HEK293 (cell line): ENCODE data around the gene PPRC1.

Experiments
- CTCF ChIA-PET: fragments of 350-600 bp; formaldehyde crosslinking; extraction: SDS; loops from one replicate; lab custom pipeline; 2021; ENCODE audit warnings: antibody characterized with exemption; lab: Yijun Ruan, JAX
- POLR2A ChIA-PET: fragments of 300-600 bp; formaldehyde crosslinking; extraction: SDS; loops from one replicate; lab custom pipeline; 2020; ENCODE audit warnings: antibody characterized with exemption, inconsistent platforms; lab: Yijun Ruan, JAX
- H3K27ac ChIP-seq: fragments of 200-500 bp; sonication (Bioruptor generic); 2 replicates; pipeline ENCODE4 v1.5.1; 2014; ENCODE audit warnings: low read depth, low read length, control low read depth, inconsistent platforms; ENCODE audit errors: extremely low read depth
- H3K36me3 ChIP-seq, 2 experiments: fragments of 200-500 bp in 1 of 2; sonication (Bioruptor generic) in 1 of 2; 1 replicate in 1 of 2; 2 replicates in 1 of 2; pipeline ENCODE4 v1.5.1; 2014 to 2017; ENCODE audit warnings: inconsistent platforms in 2 of 2, low read length in 2 of 2; ENCODE audit not compliant: control insufficient read depth in 2 of 2, insufficient read depth in 1 of 2
- H3K4me1 ChIP-seq: fragments of 200-500 bp; sonication (Bioruptor generic); 2 replicates; pipeline ENCODE4 v1.5.1; 2014; ENCODE audit warnings: mild to moderate bottlenecking, low read length, inconsistent platforms; ENCODE audit not compliant: control insufficient read depth, insufficient read depth
- H3K4me3 ChIP-seq: 2 replicates; pipeline ENCODE4 v1.5.1; 2011; ENCODE audit warnings: low read depth, mild to moderate bottlenecking, control low read depth, low read length, moderate library complexity
- H3K9me3 ChIP-seq: fragments of 200-500 bp; sonication (Bioruptor generic); 2 replicates; pipeline ENCODE4 v1.5.1; 2014; ENCODE audit warnings: low read depth, low read length, inconsistent platforms; ENCODE audit not compliant: control insufficient read depth, insufficient read depth
- CTCF ChIP-seq: fragments of 450-650 bp; formaldehyde crosslinking; IDR thresholded peaks from 2 replicates; pipeline ENCODE4 v1.5.1; 2016; ENCODE audit warnings: missing biosample characterization, missing genetic modification characterization
- GLIS1 ChIP-seq: fragments of 450-650 bp; formaldehyde crosslinking; IDR thresholded peaks from 2 replicates; pipeline ENCODE4 v1.5.1; 2016; ENCODE audit warnings: missing biosample characterization, missing genetic modification characterization
- SCRT1 ChIP-seq: fragments of 450-650 bp; formaldehyde crosslinking; IDR thresholded peaks from 2 replicates; pipeline ENCODE4 v1.5.1; 2016; ENCODE audit warnings: missing biosample characterization, missing genetic modification characterization, borderline replicate concordance
- SCRT2 ChIP-seq: fragments of 450-650 bp; formaldehyde crosslinking; IDR thresholded peaks from 2 replicates; pipeline ENCODE4 v1.5.1; 2016; ENCODE audit warnings: missing biosample characterization, missing genetic modification characterization
- ZFP41 ChIP-seq: fragments of 450-650 bp; formaldehyde crosslinking; IDR thresholded peaks from 2 replicates; pipeline ENCODE4 v1.5.1; 2016; ENCODE audit warnings: missing biosample characterization, missing genetic modification characterization, borderline replicate concordance
- ZIC2 ChIP-seq: fragments of 450-650 bp; formaldehyde crosslinking; IDR thresholded peaks from 2 replicates; pipeline ENCODE4 v1.5.1; 2016; ENCODE audit warnings: missing biosample characterization, missing genetic modification characterization
- ZNF292 ChIP-seq: fragments of 450-650 bp; formaldehyde crosslinking; IDR thresholded peaks from 2 replicates; pipeline ENCODE4 v1.5.1; 2016; ENCODE audit warnings: low read depth, missing biosample characterization, missing genetic modification characterization, borderline replicate concordance
- ZNF302 ChIP-seq: fragments of 450-650 bp; formaldehyde crosslinking; IDR thresholded peaks from 2 replicates; pipeline ENCODE4 v1.5.1; 2016; ENCODE audit warnings: missing biosample characterization, missing genetic modification characterization, low read depth
- ZNF335 ChIP-seq: fragments of 450-650 bp; formaldehyde crosslinking; conservative IDR thresholded peaks from 2 replicates; pipeline ENCODE4 v1.5.1; 2016; ENCODE audit warnings: missing biosample characterization, missing genetic modification characterization
- ZNF341 ChIP-seq: fragments of 450-650 bp; formaldehyde crosslinking; IDR thresholded peaks from 2 replicates; pipeline ENCODE4; 2016; ENCODE audit warnings: low read depth, missing biosample characterization, missing genetic modification characterization
- ZNF426 ChIP-seq: fragments of 450-650 bp; formaldehyde crosslinking; IDR thresholded peaks from 2 replicates; pipeline ENCODE4 v1.5.1; 2017; ENCODE audit warnings: missing biosample characterization, missing genetic modification characterization, mild to moderate bottlenecking, inconsistent platforms, moderate library complexity
- ZNF510 ChIP-seq: fragments of 450-650 bp; formaldehyde crosslinking; IDR thresholded peaks from 2 replicates; pipeline ENCODE4 v1.5.1; 2018; ENCODE audit warnings: mild to moderate bottlenecking, missing genetic modification characterization, missing biosample characterization; ENCODE audit not compliant: insufficient replicate concordance
- ZNF513 ChIP-seq: fragments of 450-650 bp; IDR thresholded peaks from 2 replicates; pipeline ENCODE4 v1.5.1; 2018; ENCODE audit warnings: missing biosample characterization, missing genetic modification characterization
- ZNF518A ChIP-seq: fragments of 450-650 bp; formaldehyde crosslinking; conservative IDR thresholded peaks from 2 replicates; pipeline ENCODE4 v1.5.1; 2016; ENCODE audit warnings: low read depth, missing biosample characterization, missing genetic modification characterization
- ZNF558 ChIP-seq: fragments of 450-650 bp; formaldehyde crosslinking; IDR thresholded peaks from 2 replicates; pipeline ENCODE4 v1.5.1; 2016; ENCODE audit warnings: missing biosample characterization, missing genetic modification characterization
- ZNF768 ChIP-seq: fragments of 450-650 bp; formaldehyde crosslinking; IDR thresholded peaks from 2 replicates; pipeline ENCODE4 v1.5.1; 2018; ENCODE audit warnings: missing biosample characterization, mild to moderate bottlenecking, missing genetic modification characterization

PPRC1 gene

GRCh38 chr10:102140913-102141540, 8.2 kb downstream of the PPRC1 start:
- Histone ChIP-seq H3K4me1 (peaks cover 9% of the 10 kb centered on the region), H3K9me3 (no peaks in the 10 kb centered on the region), H3K4me3 (no peak overlapping the region), H3K36me3 (peaks cover 26 to 77% of the 10 kb centered on the region in 2 experiments), H3K27ac (no peak overlapping the region)
- POLR2A ChIA-PET, result no interaction called here
- CTCF ChIA-PET, result no interaction called here
- TF ChIP-seq ZIC2 (peak; percentile 64), SCRT1 (tag by site-specific recombination) (peak; percentile 61), GLIS1 (tag by site-specific recombination) (peak; percentile 69), ZFP41 (tag by site-specific recombination) (no peak), ZNF768 (tag by site-specific recombination) (no peak), SCRT2 (tag by site-specific recombination) (peak; percentile 41), CTCF (tag by site-specific recombination) (peak; percentile 23; the same call in 1 of the 2 replicates)

- Histone ChIP-seq H3K36me3 (peaks cover 26 to 83% of the 10 kb centered on the region in 2 experiments), H3K4me1 (peaks cover 3% of the 10 kb centered on the region), H3K4me3 (no peak overlapping the region), H3K27ac (no peak overlapping the region), H3K9me3 (no peaks in the 10 kb centered on the region)
- TF ChIP-seq ZNF335, result no peak
- CTCF ChIA-PET, result no interaction called here
- POLR2A ChIA-PET, result no interaction called here
Measured at GRCh38 chr10:102141583-102142107, 8.8 kb downstream of the PPRC1 start.

- H3K27ac ChIP-seq, result no peak overlapping the region
- H3K9me3 ChIP-seq, result no peaks in the 10 kb centered on the region
- ChIA-PET POLR2A (interaction anchor here (1.7 kb wide), 1 partner anchor 14 kb away, joined by 4 read pairs; the partner anchor contains the start of gene PPRC1), CTCF (interaction anchor here (1.2 to 1.4 kb wide), 2 partner anchors 15 to 205 kb away, joined by 3 to 5 read pairs; no protein-coding TSS in a partner anchor)
- H3K36me3 ChIP-seq, result peaks cover 37 to 73% of the 10 kb centered on the region in 2 experiments
- H3K4me3 ChIP-seq, result no peak overlapping the region
- no peak for TF ChIP-seq ZNF510 (tag by site-specific recombination)
- no peak for TF ChIP-seq ZNF518A (tag by site-specific recombination)
- peak; percentile 93 for TF ChIP-seq ZNF513 (tag by site-specific recombination)
- no peak for TF ChIP-seq ZNF426
- no peak for TF ChIP-seq ZNF292
- no peak for TF ChIP-seq ZNF558 (tag by site-specific recombination)
- no peak for TF ChIP-seq ZNF302 (tag by site-specific recombination)
- TF ChIP-seq ZNF341 (tag by site-specific recombination), result no peak
- 0 out of 2 replicates have a peak, but pooled peaks cover 2% of the 10 kb centered on the region for H3K4me1 ChIP-seq
Measured at GRCh38 chr10:102146971-102147428, 14.2 kb downstream of the PPRC1 start.
